ENCODE measurements around the gene PPM1M.
A peak's percentile ranks its signal among the peaks of the same experiment; 100 is the strongest.
"Not testable (repeated sequence)": the region's sequence is repeated elsewhere in the genome, so short reads cannot be mapped to it uniquely, and the experiment has no call there.

The PPM1M gene

GRCh38 chr3:52279596-52279995 is 34.0 kb downstream of the PPM1M start:
- DNase-seq = no peak

- DNase-seq = peak; percentile 47
Measured at GRCh38 chr3:52280050-52280461, 34.5 kb downstream of the PPM1M start.

DNA sequence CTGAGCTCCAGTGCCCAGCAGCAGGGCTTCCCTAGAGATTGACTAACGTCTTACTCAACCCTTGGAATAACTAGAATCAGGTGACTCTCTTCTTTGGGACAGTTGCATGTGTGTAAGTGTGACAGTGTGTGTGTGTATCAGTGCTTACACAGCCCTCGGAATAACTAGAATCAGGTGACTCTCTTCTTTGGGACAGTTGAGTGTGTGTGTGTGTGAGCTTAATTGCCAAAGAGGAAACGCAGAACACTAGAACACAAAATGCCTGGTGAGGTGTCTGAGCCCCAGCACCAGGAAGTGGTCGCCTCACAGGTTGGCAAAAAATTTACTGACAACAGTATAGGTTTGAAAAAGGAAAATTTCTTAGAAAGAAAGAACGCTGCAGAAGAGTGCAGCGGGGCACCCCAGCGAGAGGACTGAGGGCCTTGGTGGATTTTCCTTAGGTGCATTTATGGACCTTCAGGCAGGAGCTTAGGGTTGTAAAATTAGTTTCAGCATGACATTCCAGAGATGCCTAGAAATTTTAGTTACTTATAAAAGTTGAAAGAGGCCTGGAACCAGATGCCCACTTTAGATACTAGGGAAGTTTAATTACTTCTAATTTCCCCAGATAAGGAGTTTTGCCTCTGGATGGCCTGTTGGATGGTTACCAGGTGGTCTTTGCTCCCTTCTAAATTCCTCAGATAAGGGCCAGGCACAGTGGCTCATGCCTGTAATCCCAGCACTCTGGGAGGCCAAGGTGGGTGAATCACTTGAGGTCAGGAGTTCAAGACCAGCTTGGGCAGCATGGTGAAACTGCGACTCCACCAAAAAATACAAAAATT is 36.6 kb downstream of the PPM1M start:
- DNase-seq = no peak

DNA sequence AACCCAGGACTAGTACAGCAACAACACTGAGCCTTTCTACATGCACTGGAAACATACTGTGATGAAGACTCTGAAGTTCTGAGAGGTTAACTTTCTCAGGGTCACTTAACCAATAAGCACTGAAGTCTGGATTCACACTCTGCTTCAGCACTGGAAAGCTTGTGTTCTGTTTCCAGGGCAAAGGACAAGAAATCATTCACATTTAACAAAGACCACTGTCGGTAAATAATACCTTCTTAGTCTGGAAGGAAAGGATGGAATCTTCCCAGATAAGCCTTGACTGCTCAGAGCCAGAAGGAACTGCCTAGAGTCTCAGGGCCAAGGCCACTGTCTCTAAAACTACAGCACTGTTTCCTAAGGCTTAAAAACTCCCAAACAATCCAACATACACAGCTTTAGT is 37.7 kb downstream of the PPM1M start:
- DNase-seq = no peak

DNA sequence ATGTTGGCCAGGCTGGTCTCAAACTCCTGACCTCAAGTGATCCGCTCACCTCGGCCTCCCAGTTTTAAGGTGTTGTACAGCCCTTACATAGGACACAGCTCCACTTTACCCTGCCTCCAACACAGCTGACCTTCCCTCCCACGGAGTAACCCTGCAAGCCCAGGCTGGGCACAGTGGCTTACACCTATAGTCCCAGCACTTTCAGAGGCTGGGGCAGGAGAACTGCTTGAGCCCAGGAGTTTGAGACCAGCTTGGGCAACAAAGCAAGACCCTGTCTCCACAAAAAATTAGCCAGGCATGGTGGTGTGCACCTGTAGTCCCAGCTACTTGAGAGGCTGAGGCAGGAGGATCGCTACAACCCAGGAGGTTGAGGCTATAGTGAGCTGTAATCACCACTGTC is 38.5 kb downstream of the PPM1M start:
- DNase-seq = not testable (repeated sequence)

DNA sequence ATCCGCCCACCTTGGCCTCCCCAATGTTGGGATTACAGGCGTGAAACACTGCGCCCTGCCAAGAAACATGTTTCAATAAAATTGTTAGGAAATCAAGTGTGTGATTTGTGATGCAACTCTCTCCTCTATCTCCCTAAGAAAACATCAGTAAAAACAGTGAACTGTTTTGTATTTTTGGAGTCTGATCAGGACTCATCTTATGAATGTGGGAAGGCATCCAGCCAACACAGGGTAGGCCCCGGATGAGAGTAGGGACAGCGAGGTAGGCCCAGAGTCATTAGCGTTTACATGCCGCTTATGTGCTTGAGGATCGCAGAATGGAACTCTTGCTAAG is 41.2 kb downstream of the PPM1M start:
- DNase-seq = no peak

- DNase-seq = no peak
Measured at GRCh38 chr3:52288674-52289073, 43.1 kb downstream of the PPM1M start.

DNA sequence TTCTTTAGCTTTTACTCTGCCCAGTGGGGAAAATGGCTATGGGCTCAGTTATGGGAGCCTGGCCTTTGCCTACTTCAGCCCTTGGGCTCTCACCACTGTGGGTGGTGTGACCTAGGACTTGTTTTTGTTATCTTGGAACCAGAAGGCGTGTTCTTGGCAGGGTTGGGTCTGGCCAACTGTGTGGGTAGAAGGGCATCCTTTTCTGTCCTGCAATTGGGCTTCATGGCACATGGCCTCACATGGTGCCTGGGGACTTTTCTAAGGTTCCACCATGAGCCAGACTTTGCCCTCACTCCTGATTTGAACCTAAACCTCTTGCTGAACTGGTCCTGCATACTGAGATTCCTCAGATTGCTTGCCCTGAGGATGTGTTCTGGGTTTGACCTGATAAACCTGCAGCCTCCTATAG is 43.8 kb downstream of the PPM1M start:
- no peak for DNase-seq

DNA sequence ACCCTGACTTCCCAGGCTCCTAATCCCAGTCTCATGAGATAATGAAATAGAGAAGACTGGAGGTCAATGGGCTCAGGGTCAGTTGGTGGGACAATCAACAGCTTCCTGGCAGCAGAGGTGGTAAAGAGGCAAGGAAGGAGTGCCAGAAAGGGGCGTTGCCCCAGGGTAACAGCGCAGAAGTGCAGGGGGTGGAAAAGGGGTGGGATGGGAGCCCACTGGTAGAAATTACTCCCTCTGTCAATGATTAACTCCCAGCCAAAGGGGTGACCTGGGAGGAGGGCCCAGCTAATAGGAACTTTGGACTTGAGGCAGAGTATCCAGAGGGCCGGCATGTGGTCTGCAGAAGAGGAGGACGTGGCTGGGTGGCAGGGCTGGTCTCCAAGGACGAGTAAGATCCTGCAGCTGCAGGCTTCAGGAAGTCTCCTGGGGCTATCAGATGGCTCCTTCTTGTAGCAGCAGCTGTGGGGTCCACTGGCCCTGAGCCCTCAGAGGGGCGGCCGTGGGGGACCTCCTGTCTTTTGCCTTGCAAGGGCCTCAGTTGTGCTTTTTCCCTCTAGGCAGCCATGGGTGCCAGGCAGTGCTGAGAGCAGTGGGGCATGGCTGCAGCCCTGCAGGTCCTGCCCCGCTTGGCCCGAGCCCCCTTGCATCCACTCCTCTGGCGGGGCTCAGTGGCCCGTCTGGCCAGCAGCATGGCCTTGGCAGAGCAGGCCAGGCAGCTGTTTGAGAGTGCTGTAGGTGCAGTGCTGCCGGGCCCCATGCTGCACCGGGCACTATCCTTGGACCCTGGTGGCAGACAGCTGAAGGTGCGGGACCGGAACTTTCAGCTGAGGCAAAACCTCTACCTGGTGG is 44.4 kb downstream of the PPM1M start:
- no peak for DNase-seq

DNA sequence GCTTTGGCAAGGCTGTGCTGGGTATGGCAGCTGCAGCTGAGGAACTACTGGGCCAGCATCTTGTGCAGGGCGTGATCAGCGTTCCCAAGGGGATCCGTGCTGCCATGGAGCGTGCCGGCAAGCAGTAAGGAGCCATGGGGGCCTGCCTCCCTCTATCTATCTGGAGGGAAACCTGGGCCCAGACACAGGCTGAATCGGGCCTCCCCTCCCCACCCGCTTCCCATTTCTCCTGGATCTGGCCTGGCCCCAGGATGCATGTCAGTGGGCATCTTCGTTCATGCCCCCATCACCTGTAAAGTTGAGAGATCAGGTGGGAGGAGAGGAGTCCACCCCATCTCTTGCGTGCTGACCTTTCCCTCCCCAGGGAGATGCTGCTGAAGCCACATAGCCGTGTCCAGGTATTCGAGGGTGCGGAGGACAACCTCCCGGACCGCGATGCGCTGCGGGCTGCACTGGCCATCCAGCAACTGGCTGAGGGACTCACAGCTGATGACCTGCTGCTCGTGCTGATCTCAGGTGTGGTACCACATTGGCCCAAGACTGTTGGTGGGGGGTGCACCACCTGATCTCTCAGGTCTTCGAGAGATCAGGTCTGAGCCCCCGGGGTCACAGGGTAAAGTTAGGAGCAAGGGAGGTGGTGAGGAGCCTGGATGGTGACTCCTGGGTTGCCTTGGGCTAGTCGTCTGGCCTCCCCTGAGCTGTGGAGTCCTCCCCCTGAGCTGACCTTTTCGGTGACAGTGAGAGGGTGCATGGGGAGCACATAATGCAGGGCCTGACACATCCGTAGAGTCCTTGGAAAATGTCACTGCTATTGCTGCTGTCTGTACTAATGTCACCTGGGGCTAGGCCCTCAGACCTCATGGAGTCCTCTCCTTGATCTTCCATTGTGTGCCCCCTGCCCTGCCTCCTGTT is 45.3 kb downstream of the PPM1M start:
- no peak for DNase-seq

- DNase-seq = peak; percentile 32
Measured at GRCh38 chr3:52291508-52292181, 46.1 kb downstream of the PPM1M start.

- DNase-seq = no peak
Measured at GRCh38 chr3:52292247-52293065, 46.9 kb downstream of the PPM1M start.

GRCh38 chr3:52293491-52294319 is 48.1 kb downstream of the PPM1M start:
- DNase-seq = no peak

GRCh38 chr3:52294320-52295150 is 49.0 kb downstream of the PPM1M start:
- DNase-seq = no peak

DNA sequence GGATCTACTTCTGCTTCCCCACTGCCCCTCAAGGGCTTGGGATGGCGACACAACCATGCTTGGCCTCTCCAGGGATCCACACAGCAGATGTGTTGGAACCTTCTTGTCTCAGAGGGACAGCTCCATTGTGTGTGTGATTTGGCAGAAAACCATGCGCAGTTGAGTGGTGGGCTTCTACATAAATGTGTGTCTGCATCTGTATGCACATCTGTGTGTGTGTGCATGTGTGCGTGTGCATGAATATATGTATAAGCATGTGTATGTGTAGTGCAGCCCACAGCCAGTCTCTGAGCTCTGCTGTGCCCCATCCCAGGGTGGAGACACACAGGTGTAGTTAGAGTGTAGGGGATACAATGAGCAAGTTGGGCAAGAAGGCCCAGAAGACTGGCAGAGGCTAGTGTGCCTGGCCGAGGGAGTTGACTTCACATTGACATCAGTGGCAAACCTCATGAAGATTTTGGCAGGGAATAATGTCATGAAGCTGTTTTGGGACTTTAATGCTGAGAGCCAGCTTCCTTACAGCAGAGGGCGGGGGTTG is 50.2 kb downstream of the PPM1M start:
- no peak for DNase-seq

GRCh38 chr3:52297242-52298148 is 51.9 kb downstream of the PPM1M start:
- no peak for DNase-seq

DNA sequence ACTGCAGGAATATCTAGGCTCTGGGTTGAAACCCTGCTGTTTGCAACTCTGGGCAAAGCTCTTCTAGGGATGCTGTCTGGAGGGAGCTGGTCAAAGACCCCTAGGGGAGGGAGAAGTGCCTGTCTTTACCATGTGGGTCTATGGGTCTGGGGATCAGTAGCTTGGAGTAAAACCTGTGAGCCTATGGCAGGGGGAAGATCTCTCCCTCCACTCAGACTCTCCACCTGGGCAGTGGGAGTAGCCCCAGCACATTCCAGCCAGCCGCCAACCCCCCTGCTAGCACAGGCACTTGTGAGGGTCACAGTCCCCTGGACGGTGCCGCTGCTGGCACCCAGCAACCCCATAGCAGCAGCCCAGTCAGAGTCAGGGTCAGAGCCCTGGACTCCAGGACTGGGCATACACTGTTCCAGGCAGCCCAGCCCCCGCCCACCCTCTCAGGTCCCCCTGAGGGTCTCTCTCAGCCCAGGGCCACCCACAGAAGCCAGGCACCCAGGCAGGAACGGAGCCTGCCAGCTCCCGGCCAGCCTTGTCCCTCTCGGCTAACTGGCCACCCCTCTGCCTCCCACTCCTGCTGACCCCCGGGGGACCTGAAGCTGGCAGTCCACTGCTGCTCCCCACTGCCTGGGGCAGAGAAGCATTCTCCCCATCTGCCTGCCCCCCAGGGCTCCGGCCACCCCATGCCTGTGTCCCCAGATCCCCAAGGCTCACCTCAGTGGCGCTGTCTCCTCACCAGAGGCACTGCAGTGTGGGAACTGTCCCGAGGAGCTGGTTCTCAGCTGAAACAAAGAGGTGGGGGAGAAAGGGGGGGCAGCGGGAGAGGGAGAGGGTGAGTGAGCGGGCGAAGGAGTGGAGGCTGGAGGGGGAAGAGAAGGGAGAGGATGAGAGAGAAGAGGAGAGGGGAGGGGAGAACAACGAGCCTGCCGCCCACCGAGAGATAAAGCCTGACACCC is 52.9 kb downstream of the PPM1M start:
- DNase-seq = no peak
